HCT116 (cell line): Measurements from ENCODE around the gene CTIF.

Experiments used
- CTCF ChIP-seq, 3 experiments: fragments of 200-600 bp in 1 of 3; sonication (generic) in 1 of 3; IDR thresholded peaks in 2 of 3; conservative IDR thresholded peaks in 1 of 3; 2 replicates each; pipeline ENCODE4 v1.5.1; 2012 to 2017; ENCODE audit warnings: low read depth in 2 of 3, low read length in 2 of 3, antibody characterized with exemption in 1 of 3, borderline replicate concordance in 1 of 3, control low read depth in 1 of 3, mild to moderate bottlenecking in 1 of 3, mixed read lengths in 1 of 3, mixed run types in 1 of 3, moderate library complexity in 1 of 3; ENCODE audit not compliant: insufficient read depth in 1 of 3
- POLR2A ChIP-seq: IDR thresholded peaks from 2 replicates; pipeline ENCODE4 v1.7.0; 2011; ENCODE audit warnings: borderline replicate concordance; ENCODE audit not compliant: insufficient read depth, insufficient read length; ENCODE audit errors: extremely low read depth

- TF ChIP-seq POLR2A = no peak
- TF ChIP-seq CTCF (IDR thresholded peaks at IDR 0.05 in 2 of 3, conservative IDR thresholded peaks at IDR 0.05 in 1 of 3; ENCODE audit: borderline replicate concordance in 1 of 3, insufficient read depth in 1 of 3, low read depth in 2 of 3, low read length in 2 of 3) = no peak
Measured at GRCh38 chr18:48627216-48627615, 88.4 kb downstream of the CTIF start.
